Muscle of back (tissue), 11 donors: ENCODE results near the gene KIF1A. TPM values are rescaled to one million over a fixed set of nuclear protein-coding genes. Genes with fewer than 3 reads are reported as not detected.
"Not testable (repeated sequence)": the region's sequence is repeated elsewhere in the genome, so short reads cannot be mapped to it uniquely, and the experiment has no call there.

Experiments
- DNase-seq, 3 donors: peaks; one replicate each; pipeline versions ENCODE4 v3.0.0 to v3.0.0-alpha.2; 2013
- polyA plus RNA-seq, 10 donors: library from polyadenylated mRNA; unstranded; fragments of 120-200 nt; gene quantifications; one replicate each; pipeline ENCODE4 v1.2.1, GENCODE V29; 2013; ENCODE audit not compliant: insufficient read length in 10 of 10

Gene KIF1A
- polyA plus RNA-seq, 10 donors = 2.2 to 6.0 (median 4.6) TPM

DNA sequence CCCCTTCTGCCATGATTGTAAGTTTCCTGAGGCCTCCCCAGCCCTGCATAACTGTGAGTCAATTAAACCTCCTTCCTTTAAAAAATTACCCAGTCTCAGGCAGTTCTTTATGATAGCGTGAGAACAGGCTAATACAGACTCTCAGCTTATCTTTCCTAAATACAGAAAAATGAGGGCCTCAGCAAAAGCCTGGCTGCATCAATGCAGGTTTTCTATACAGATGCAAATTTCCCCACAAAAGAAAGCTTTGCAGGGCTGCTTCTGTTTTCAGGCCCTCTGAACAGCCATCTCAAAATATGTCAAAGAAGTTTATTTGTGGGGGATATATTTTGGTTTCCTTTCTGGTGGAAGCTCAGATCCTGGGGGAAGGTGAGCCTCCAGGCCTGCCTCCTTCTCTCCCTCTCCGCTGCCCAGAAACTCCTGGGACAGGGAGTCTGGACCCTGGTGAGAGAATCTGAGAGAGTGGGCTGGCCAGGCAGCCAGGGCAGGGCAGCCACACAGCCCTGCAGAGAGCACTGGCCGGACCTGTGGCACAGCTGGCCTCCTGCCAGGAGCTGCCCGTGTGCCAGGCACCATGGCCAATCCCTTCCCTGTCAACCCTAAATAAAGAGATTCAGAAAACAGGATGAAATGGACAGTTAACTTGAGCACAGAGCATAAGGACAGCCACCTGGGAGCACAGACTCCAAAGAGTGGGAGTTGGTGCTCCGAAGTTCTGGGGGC, 27.0 kb upstream of the KIF1A start:
- DNase-seq = no peak

DNA sequence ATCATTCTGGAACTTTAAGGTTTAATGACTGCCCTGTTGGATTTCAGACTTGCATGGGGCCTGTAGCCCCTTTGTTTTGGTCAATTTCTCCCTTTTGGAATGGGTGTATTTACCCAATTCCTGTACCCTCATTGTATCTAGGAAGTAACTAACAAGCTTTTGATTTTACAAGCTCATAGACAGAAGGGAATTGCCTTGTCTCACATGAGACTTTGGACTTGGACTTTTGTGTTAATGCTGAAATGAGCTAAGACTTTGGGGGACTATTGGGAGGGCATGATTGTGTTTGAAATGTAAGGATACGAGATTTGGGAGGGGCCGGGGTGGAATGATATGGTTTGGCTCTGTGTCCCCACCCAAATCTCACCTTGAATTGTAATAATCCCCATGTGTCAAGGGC, 26.3 kb upstream of the KIF1A start:
- not testable (repeated sequence) for DNase-seq

DNA sequence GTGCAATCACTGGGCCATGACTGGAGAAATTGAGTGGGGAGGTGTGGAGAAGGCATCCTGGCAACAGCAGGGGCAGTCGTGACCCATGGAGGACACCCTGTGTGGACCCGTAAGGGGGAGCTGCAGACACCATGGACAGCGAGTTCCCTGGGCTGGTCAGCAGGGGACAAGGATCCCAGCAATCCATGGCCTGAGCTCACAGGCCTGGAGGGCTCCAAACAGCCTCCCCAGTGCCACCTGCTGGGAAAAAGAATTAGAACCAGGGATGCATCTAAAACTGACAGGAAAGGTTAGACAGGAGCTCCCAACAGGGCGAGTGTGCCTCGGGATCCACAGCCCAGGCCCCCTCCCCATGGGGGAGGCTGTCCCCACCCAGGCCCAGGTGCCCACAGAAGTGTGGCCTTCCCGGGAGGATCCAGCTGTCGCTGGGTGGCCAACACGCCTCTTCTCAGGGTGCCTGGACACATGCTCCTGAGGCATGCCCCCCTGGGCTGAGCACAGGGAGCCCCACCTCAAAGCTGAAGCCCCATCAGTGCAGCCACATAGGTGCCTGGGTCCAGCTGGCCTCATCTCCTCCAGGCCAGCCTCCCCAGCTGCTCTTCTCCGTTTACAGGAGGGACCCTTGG, 20.5 kb upstream of the KIF1A start:
- DNase-seq = peak; percentile 38 to 86 (median 70)

DNA sequence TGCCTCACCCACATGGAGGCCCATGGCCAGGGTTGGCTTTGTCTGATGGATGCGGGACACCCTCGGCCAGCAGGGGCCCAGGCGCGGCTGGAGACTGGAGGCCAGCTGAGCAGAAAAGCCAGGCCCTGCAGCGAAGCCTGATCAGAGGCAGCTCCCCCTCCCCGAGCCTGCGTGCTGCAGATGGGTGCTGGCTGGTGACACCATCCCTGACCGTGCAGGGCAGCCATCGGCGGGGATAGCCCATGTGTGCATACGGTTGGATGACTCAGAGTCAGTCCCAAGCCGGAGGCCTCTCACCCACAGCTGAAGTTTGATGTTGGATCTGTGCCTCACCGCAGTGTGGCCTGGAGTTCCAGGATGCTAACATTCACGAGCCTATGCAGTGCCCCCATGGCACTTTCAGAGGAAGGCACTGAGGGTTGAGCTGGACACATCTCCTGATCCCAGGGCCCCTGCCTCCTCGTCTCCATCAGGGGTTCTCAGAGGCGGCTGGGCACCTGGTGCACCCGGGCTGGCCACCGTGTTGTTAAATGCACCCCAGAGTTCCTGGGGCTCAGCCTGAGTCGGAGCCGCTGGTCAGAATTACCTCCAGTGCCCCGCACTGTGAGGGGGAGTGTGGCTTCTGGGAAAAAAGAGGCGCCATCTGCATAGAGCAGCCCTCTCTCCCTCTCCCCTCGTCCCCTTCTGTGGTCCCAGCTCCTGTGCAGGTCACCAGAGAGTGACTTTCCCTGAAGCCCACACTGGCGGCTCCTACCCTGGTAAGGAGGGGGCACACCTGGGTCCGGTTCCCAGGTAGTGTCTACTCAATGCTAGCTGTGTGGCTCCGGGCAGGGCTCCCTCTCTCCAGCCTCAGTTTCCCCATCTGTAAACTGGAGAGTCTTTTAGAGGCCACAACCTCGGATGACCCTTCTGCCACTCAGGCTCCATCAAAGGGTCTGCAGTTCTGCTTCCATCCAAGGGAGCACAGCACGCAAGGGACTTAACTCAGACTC, 19.4 kb upstream of the KIF1A start:
- DNase-seq = no peak

DNA sequence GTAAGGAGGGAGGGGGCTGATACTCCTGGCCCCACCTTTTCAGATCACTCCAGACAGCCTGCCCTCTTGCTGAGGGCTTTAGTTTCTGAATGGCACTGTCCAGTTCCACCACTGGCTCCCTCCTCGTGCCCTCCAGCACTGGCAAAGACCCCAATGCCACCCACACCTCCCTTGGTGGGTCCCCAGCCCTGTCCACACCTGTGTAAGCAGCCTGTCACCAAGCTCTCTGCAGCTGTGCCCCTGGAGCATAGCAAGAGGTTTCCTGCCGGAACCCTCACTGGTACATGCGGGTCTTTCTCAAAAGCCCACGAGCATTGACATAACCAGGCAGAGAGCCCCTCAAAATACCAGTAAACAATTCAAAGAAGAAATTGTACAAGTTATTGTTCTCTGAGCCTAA, 17.6 kb upstream of the KIF1A start:
- no peak for DNase-seq

DNA sequence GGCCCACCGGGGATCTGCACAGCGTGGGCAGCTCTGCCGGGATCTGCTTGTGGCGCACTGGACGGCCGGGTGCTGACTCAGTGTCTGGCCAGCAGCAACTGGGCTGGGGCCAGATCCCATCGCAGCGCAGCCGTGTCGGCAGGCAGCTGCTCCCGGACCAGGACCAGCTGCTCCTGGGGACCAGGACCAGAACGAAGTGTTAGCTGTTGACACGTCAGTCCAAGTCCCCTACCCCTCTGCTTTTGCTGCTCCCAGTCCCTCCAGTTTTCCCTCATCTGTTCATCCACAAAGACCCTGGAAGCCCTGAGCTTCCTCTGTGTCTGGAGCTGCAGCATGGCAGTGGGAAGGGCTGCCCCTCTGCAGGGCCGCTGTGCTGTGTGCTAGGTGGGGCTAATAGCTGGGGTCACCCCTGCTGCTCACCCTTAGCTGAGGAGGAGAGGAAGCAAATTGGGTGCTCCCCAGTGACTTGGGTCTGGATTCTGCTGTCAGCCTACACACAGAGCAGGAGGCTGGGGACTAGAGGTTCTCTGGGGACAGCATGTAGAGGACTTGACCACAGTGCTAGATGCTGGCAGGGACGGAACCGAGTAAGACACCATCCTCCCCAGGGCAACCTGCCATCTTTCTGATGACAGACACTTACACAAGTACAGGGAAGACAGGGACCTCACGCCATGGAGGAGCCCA, 16.9 kb upstream of the KIF1A start:
- peak; percentile 26 to 79 (median 51) for DNase-seq

DNA sequence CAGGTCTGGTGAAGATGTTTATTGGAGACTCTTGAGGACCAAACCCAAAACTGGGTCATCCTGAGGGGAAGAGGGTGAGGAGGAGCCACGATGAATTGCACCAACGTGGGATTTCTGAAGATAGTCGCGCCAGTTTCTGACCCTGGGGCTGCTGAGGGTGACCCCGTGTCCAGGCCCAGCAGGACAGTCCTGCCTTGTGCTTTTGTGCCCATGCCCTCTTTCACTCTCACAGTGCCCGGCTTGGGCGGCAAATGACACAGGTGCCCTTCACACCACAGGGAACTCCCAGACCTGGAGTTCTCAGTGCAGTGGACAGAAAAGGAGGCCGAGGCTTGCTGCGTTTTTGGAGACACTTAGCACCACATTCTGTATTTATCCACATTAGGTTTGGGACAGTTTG, 15.5 kb upstream of the KIF1A start:
- no peak for DNase-seq

DNA sequence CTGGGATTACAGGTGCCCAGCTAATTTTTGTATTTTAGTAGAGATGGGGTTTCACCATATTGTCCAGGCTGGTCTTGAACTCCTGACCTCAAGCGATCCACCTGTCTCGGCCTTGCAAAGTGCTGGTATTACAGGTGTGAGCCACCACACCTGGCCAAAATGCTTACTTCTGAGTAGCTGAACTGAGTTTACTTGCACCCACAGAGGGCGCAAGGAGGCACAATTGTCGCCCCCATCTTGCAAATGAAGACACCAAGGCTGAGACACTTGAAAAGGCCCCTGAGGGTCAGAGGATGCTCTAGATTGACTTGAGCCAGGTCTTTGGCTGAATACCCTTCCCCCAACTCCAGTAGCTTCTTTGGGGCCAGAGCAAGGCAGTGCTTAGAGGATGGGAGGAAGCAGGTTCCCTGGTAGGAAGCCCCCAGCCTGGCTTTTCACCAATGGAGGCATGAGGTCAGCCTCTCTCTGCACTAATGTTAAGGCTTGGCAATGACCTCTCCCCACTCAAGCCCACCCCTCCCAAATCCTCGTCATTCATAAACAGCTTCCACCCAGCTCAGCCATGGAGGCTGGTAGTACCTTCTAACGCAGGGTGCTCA, 14.5 kb upstream of the KIF1A start:
- no peak for DNase-seq

DNA sequence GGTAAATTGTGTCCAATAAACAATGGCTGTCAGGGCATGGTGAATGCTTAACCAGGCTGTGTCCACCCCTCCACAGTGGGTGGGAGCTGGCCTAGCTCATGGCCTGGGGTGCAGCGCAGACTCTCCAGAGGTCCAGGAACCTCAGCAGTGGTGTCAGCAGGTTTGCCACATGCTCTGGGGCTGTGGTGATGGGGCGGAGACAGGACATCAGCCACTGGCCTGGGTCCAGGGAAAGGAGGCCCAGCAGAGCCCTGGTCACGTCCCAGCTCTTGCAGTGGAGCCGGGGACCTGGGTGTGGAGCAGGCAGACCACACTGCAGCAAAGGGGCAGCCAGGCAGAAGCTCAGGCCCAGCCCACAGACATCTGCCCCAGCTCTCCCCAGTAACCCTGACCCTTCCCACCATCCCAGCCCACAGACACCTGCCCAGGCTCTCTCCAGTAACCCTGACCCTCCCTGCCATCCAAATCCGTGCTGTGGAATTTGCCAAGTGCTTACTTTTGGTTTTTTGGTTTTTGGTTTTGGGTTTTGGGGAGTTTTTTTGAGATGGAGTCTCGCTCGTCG, 13.8 kb upstream of the KIF1A start:
- no peak for DNase-seq

DNA sequence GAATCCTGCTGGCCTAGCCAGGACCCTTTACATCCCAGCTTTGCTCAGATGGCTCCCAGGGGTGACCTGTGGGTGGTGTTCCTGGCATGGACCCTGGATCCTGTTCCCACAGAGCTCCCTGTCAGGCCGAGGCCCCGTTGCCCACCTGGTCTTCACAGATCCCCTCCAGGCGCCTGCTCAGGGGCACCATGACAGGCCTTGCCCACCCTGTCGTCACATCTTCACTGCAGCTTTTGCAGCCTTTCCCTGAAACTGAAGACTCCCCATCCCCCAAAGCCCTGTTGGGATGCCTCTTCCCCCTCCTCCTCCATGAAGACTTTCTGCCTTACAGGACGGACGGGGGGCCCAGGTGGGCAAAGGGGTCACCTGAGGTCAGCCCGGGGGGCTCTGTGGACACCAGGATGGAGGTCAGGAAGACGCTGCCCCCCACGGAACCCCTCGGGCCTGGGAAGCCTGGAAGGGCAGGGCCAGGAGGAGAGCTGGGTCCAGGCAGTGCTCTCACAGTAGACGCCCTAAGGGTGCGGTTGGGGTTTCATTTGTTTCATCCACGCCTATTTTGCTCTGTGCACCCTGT, 13.0 kb upstream of the KIF1A start:
- DNase-seq = no peak

DNA sequence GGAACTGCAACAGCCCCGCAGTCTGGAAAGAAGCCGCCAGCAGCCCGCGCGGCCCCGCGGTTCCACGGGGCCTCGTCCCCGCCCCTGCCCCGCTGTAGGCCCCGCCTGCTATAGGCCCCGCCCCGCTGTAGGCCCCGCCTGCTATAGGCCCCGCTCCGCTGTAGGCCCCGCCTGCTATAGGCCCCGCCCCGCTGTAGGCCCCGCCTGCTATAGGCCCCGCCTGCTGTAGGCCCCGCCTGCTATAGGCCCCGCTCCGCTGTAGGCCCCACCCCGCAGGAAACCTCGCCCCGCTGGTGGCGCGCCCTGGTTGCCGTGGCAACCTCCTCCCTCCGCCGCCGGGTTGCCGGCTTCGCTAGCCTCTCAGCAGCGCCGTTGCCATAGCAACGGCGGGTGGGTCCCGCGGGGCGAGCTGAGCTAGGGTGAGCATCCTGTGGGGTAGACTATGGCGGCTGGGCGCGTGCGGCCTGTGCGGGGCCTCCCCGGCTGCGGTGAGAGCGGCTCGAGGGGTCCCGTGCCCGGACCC, 12.2 kb upstream of the KIF1A start:
- DNase-seq = peak; percentile 72 to 88 (median 77)

DNA sequence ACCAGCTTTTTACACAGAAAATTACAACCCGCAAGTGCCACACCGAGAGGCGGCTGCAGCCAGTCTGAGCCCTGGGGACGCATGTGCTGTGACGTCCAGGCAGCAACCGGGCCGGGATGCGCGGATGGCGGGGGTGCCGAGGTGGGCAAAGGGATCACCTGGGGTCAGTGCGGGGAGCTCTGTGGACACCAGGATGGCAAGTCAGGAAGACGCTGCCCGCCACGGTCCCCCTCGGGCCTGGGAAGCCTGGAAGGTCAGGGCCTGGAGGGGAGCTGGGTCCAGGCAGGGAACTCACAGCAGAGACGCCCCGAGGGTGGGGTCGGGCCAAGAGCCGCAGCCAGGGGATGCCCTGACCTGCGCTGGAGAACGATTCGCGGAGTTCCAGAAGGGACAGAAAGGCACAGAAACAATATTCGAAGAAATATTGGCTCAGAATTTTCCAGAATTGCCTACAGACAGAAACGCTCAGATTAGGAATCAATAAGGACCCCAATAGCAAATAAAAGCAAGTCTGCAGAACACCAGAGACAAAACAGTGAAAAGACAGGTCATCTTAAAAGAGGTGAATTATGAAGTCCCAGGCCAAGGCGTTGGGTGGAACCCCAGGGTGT, 11.7 kb upstream of the KIF1A start:
- no peak for DNase-seq

DNA sequence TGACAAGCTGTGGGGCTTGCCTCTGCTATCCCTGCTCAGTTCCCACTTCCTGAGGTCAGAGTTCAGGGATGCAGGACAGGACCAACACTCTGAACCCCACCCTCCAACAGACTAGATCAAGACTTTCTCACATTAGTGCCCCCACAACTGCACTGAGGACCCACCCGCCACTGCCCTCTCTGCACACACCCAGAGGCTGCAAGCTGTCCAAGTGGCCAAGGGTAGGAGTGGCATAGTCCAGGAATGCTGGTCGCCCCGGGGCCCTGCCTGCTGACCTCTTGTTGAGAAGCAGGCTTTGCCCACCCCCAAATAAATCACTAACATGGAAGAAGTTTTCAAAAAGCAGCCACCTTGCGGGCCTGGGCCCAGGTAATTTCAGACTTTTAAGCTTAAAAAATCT, 5.5 kb upstream of the KIF1A start:
- no peak for DNase-seq

DNA sequence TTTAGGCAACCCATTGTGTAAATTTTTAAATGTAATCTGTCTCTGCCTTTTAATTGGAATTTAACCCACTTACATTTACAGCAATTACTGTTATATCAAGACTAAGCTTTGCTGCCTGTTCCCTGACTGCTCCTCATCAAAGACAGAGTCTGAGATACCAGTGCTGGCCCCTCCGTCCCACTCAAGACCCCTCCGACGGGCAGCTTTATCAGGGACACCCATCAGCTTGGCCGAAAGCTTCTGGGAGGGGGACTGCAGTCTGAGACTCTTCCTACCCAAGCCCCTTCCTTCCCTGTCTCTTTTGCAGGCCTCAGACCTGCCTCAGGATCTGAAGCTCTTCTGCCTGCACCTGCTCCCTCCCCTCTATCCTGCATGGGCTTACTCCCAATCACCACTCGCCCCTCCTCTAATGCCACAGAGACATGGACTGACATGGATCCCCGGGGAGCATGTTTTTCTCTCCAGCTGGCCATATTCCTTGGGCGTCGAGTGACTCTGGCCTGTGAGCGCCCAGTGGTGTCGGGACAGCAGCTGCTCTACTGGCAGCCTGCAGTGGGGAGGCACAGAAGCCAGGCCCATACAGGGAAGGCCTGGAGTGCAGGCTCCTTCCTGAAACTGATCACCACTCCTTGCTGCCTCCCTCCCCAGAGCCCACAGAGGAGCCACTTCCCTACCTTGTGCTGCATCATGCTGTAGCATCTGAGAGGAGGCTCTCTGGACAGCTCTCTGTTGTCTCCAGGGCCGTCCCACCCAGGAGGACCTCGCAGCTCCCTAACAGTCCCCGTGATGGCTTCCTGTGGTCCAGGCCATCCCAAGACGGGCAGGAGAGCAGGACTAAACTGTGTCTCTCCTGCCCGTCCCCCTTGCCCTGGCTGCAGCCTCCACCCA, 3.7 kb upstream of the KIF1A start:
- no peak for DNase-seq

DNA sequence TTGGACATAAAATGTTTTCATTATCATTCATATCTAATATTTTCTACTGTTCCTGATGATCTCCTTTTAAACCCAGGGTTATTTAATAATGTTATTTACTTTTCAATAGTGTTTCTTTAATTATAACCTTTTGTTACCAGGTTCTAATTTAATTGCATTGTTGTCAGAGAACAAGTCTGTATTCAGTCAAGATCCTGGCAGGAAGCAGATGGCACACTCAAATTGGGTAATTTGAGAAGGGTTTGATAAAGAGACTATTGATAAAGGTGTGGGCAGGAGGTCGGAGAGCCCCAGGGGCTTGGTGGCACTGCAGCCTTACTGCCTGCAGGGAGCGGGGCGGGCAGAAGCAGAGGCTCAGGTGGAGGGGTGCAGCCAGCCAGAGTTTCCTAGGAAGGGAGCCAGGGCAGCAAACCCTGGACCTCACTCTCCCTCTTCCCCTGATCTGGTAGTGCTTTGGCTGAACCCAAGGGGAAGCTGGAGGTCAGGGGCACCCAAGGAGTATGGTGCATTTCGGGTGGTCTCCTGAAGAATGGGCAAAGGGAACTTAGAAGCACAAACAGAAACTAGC, 2.3 kb upstream of the KIF1A start:
- DNase-seq = no peak

DNA sequence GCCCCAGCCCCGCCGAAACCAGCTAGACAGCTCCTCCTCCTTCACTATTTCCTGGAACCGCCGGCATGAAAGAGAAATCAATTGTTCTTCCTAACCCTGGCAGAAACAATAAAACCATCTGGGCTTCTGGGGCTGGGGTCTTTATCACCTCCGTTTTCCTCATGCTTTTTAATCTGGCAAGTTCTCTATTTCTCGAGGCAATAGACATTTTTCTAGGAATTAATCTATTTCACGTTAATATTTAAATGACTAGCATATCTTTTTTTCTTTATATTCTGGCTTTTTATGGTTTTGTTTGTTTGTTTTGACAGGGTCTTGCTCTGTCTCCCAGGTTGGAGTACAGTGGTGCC, 1.4 kb upstream of the KIF1A start:
- DNase-seq = no peak

DNA sequence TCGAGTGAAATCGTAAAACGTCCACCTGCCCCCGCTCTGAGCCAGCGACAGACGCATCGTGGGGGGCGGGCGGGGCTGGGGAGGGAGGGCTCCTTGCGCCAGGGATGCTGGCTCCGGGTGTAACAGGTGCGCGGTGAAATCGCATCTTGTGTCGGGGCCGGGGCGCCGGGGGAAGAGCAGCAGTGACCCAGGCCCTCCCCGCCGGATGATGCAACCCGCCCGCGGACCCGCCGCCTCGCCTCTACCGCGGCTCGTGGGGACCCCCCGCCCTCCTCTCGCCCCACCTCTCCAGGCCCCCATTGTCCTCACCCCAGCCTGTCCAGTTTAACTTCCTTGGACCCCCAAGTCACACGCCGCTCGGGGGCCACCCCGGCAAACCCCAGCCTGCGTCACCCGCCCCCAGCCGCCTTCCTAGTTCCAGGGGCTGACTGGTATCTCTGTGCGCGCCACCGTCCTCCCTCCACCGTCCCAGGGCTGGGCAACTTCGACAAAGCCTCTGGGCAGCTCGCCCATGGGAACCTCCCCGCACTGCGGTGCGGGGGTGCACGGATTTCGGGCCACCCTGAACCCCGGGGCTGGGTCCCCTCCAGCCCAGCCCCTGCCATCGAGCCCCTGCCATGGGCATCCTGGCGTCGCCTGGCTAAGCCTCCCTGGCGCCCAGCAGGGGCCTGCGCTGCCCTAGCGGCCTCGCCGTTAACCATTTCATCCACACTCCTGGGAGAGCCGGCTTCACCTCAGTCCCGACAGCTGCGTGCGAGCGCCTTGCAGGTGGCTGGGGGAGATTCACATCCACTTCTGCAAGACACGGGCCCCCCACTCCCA, 799 bp upstream of the KIF1A start:
- DNase-seq = peak in 1 of 3 donors; percentile 41
